Measurements from ENCODE around the gene CSMD2.

CSMD2 gene

GRCh38 chr1:33957854-33958253, 207.2 kb downstream of the CSMD2 start:
- Histone ChIP-seq H3K4me3 (ENCODE audit: low read depth in 1 of 2, low read length in 1 of 2) (no peak overlapping the region), H3K9me3 (no peaks in the 10 kb centered on the region), H3K27ac (no peak overlapping the region), H3K4me1 (ENCODE audit: control insufficient read depth in 1 of 2, insufficient read depth in 1 of 2, low read depth in 1 of 2, low read length in 1 of 2) (no peaks in the 10 kb centered on the region), H3K27me3 (no peaks in the 10 kb centered on the region), H3K36me3 (no peaks in the 10 kb centered on the region)
- no peak for TF ChIP-seq CTCF (IDR thresholded peaks at IDR 0.05)

GRCh38 chr1:33955096-33955495, 209.9 kb downstream of the CSMD2 start:
- Histone ChIP-seq H3K36me3 (no peaks in the 10 kb centered on the region), H3K27me3 (no peaks in the 10 kb centered on the region), H3K27ac (no peak overlapping the region), H3K4me3 (ENCODE audit: low read depth in 1 of 2, low read length in 1 of 2) (no peak overlapping the region), H3K4me1 (ENCODE audit: control insufficient read depth in 1 of 2, insufficient read depth in 1 of 2, low read depth in 1 of 2, low read length in 1 of 2) (no peaks in the 10 kb centered on the region), H3K9me3 (no peaks in the 10 kb centered on the region)
- no peak for TF ChIP-seq CTCF (IDR thresholded peaks at IDR 0.05)

GRCh38 chr1:33949570-33949969, 215.5 kb downstream of the CSMD2 start:
- H3K27me3 ChIP-seq: no peaks in the 10 kb centered on the region
- no peaks in the 10 kb centered on the region for H3K36me3 ChIP-seq
- no peak for TF ChIP-seq CTCF (IDR thresholded peaks at IDR 0.05)
- no peak overlapping the region for H3K4me3 ChIP-seq (ENCODE audit: low read depth in 1 of 2, low read length in 1 of 2)
- H3K4me1 ChIP-seq (ENCODE audit: control insufficient read depth in 1 of 2, insufficient read depth in 1 of 2, low read depth in 1 of 2, low read length in 1 of 2): no peaks in the 10 kb centered on the region
- H3K27ac ChIP-seq: no peak overlapping the region
- no peaks in the 10 kb centered on the region for H3K9me3 ChIP-seq

- TF ChIP-seq CTCF (IDR thresholded peaks at IDR 0.05): no peak
Observed at GRCh38 chr1:33948291-33948690, 216.7 kb downstream of the CSMD2 start.

GRCh38 chr1:33946836-33947235, 218.2 kb downstream of the CSMD2 start:
- Histone ChIP-seq H3K4me3 (ENCODE audit: low read depth in 1 of 2, low read length in 1 of 2) (no peak overlapping the region), H3K27me3 (no peaks in the 10 kb centered on the region), H3K9me3 (no peaks in the 10 kb centered on the region), H3K27ac (no peak overlapping the region), H3K36me3 (no peaks in the 10 kb centered on the region), H3K4me1 (ENCODE audit: control insufficient read depth in 1 of 2, insufficient read depth in 1 of 2, low read depth in 1 of 2, low read length in 1 of 2) (no peaks in the 10 kb centered on the region)
- no peak for TF ChIP-seq CTCF (IDR thresholded peaks at IDR 0.05)

More at GRCh38 chr1:33948291-33948690, 216.7 kb downstream of the CSMD2 start:
- Histone ChIP-seq H3K4me1 (ENCODE audit: control insufficient read depth in 1 of 2, insufficient read depth in 1 of 2, low read depth in 1 of 2, low read length in 1 of 2) (no peaks in the 10 kb centered on the region), H3K36me3 (no peaks in the 10 kb centered on the region), H3K27ac (no peak overlapping the region), H3K9me3 (no peaks in the 10 kb centered on the region), H3K27me3 (no peaks in the 10 kb centered on the region), H3K4me3 (ENCODE audit: low read depth in 1 of 2, low read length in 1 of 2) (no peak overlapping the region)

GRCh38 chr1:33944846-33945245, 220.2 kb downstream of the CSMD2 start:
- no peak for TF ChIP-seq CTCF (IDR thresholded peaks at IDR 0.05)
- H3K27ac ChIP-seq: no peak overlapping the region
- no peak overlapping the region for H3K4me3 ChIP-seq (ENCODE audit: low read depth in 1 of 2, low read length in 1 of 2)
- no peaks in the 10 kb centered on the region for H3K27me3 ChIP-seq
- H3K4me1 ChIP-seq (ENCODE audit: control insufficient read depth in 1 of 2, insufficient read depth in 1 of 2, low read depth in 1 of 2, low read length in 1 of 2): no peaks in the 10 kb centered on the region
- H3K9me3 ChIP-seq: no peaks in the 10 kb centered on the region
- no peaks in the 10 kb centered on the region for H3K36me3 ChIP-seq

Data from neutrophil (primary cell).